OCI-LY1 (cell line): ENCODE results near the gene SH3BP5.

ENCODE experiments used
- H2AFZ ChIP-seq: fragments of 200-600 bp; sonication (generic), shearing (Covaris generic); 2 replicates; pipeline ENCODE4 v1.6.0; 2014; ENCODE audit warnings: antibody characterized with exemption, mild to moderate bottlenecking, low read length
- H3F3A ChIP-seq: fragments of 200-600 bp; sonication (generic), shearing (Covaris generic); 2 replicates; pipeline ENCODE4 v1.6.0; 2014; ENCODE audit warnings: mild to moderate bottlenecking, antibody characterized with exemption, low read length, moderate library complexity; ENCODE audit not compliant: insufficient read depth
- H3K27ac ChIP-seq: fragments of 200-600 bp; sonication (generic); 2 replicates; pipeline ENCODE4 v1.5.1; 2014; ENCODE audit warnings: low read length, mixed run types, mild to moderate bottlenecking, low read depth; ENCODE audit not compliant: poor library complexity, severe bottlenecking
- H3K27me3 ChIP-seq: fragments of 200-600 bp; sonication (generic); 2 replicates; pipeline ENCODE4 v1.6.0; 2014; ENCODE audit warnings: antibody characterized with exemption, mild to moderate bottlenecking, low read length, moderate library complexity; ENCODE audit not compliant: insufficient read depth
- H3K36me3 ChIP-seq: fragments of 200-600 bp; sonication (generic); 2 replicates; pipeline ENCODE4 v1.6.1; 2014; ENCODE audit warnings: mild to moderate bottlenecking, antibody characterized with exemption, low read length, moderate library complexity, mixed read lengths; ENCODE audit not compliant: insufficient read depth
- H3K4me1 ChIP-seq: fragments of 200-600 bp; sonication (generic); 2 replicates; pipeline ENCODE4 v1.5.1; 2014; ENCODE audit warnings: mild to moderate bottlenecking, low read length, moderate library complexity; ENCODE audit not compliant: insufficient read depth, severe bottlenecking
- H3K4me2 ChIP-seq: fragments of 200-600 bp; sonication (generic), shearing (Covaris generic); 2 replicates; pipeline ENCODE4 v1.6.1; 2014; ENCODE audit warnings: low read length
- H3K4me3 ChIP-seq: fragments of 200-600 bp; sonication (generic); 2 replicates; pipeline ENCODE4 v1.5.1; 2014; ENCODE audit warnings: low read length, low read depth, mild to moderate bottlenecking, mixed read lengths; ENCODE audit not compliant: poor library complexity, severe bottlenecking
- H3K79me2 ChIP-seq: fragments of 200-600 bp; shearing (Covaris generic); 2 replicates; pipeline ENCODE4 v1.6.1; 2016; ENCODE audit warnings: mixed run types, low read length, mixed read lengths; ENCODE audit not compliant: insufficient read depth
- H3K9ac ChIP-seq: fragments of 200-600 bp; sonication (generic), shearing (Covaris generic); 2 replicates; pipeline ENCODE4 v1.6.1; 2014; ENCODE audit warnings: mild to moderate bottlenecking, low read length, mixed read lengths
- H3K9me2 ChIP-seq: fragments of 200-600 bp; sonication (generic), shearing (Covaris generic); 2 replicates; pipeline ENCODE4 v1.6.1; 2014; ENCODE audit warnings: low read depth, mild to moderate bottlenecking, low read length, mixed read lengths
- H3K9me3 ChIP-seq: fragments of 200-600 bp; shearing (Covaris generic); 2 replicates; pipeline ENCODE4 v1.6.1; 2014; ENCODE audit warnings: low read length, mixed read lengths
- H4K20me1 ChIP-seq: fragments of 200-600 bp; sonication (generic), shearing (Covaris generic); 2 replicates; pipeline ENCODE4 v1.6.0; 2016; ENCODE audit warnings: mild to moderate bottlenecking, low read length; ENCODE audit not compliant: insufficient read depth
- EZH2 ChIP-seq: fragments of 200-600 bp; sonication (generic), shearing (Covaris generic); IDR thresholded peaks from 2 replicates; pipeline ENCODE4 v1.8.0; 2017; ENCODE audit warnings: borderline replicate concordance, mixed run types, mild to moderate bottlenecking, antibody characterized with exemption, low read length, moderate library complexity, mixed read lengths
- TF ChIP-seq, protein P1 (sequence below): fragments of 200-600 bp; sonication (generic), shearing (Covaris generic); IDR thresholded peaks from 2 replicates; pipeline ENCODE4 v1.5.1; 2017; ENCODE audit warnings: mild to moderate bottlenecking, antibody characterized with exemption, low read length, moderate library complexity, mixed read lengths

SH3BP5 gene

DNA sequence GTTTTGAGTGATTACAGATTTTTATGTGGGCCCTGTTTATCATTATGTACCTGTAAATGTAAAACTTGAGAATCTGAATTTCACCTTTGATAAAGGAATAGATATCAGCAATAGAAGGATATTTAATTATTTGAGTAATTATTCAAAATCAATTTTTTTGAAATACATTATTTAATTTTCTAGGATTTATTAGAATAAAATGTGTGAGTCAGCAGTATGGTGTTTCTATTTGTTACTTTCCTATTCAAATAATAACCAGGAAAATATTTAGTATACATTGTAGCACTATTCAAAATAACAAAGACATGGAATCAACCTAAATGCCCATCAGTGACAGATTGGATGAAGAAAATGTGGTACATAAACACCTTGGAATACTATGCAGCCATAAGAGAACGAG lies 104.2 kb downstream of the SH3BP5 start:
- Histone ChIP-seq H3K27me3 (no peaks in the 10 kb centered on the region), H3K79me2 (no peaks in the 10 kb centered on the region), H3K4me3 (no peak overlapping the region), H3K4me1 (no peaks in the 10 kb centered on the region), H3K9ac (no peak overlapping the region), H3K4me2 (no peak overlapping the region), H3K36me3 (peaks cover 46% of the 10 kb centered on the region), H2AFZ (no peak overlapping the region), H3K9me2 (no peaks in the 10 kb centered on the region), H3K27ac (no peak overlapping the region), H4K20me1 (no peaks in the 10 kb centered on the region), H3K9me3 (no peaks in the 10 kb centered on the region), H3F3A (no peaks in the 10 kb centered on the region)
- TF ChIP-seq, protein P1, sequence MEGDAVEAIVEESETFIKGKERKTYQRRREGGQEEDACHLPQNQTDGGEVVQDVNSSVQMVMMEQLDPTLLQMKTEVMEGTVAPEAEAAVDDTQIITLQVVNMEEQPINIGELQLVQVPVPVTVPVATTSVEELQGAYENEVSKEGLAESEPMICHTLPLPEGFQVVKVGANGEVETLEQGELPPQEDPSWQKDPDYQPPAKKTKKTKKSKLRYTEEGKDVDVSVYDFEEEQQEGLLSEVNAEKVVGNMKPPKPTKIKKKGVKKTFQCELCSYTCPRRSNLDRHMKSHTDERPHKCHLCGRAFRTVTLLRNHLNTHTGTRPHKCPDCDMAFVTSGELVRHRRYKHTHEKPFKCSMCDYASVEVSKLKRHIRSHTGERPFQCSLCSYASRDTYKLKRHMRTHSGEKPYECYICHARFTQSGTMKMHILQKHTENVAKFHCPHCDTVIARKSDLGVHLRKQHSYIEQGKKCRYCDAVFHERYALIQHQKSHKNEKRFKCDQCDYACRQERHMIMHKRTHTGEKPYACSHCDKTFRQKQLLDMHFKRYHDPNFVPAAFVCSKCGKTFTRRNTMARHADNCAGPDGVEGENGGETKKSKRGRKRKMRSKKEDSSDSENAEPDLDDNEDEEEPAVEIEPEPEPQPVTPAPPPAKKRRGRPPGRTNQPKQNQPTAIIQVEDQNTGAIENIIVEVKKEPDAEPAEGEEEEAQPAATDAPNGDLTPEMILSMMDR: no peak

GRCh38 chr3:15223685-15224572 lies 108.5 kb downstream of the SH3BP5 start:
- H3K9me3 ChIP-seq: no peaks in the 10 kb centered on the region
- H3K9me2 ChIP-seq: no peaks in the 10 kb centered on the region
- no peak overlapping the region for H3K9ac ChIP-seq
- no peaks in the 10 kb centered on the region for H3K79me2 ChIP-seq
- TF ChIP-seq, protein P1: no peak
- H3K4me3 ChIP-seq: no peak overlapping the region
- H3F3A ChIP-seq: no peaks in the 10 kb centered on the region
- H3K27me3 ChIP-seq: no peaks in the 10 kb centered on the region
- H3K27ac ChIP-seq: no peak overlapping the region
- no peak overlapping the region for H3K4me2 ChIP-seq
- peaks cover 49% of the 10 kb centered on the region for H3K36me3 ChIP-seq
- no peaks in the 10 kb centered on the region for H3K4me1 ChIP-seq
- H4K20me1 ChIP-seq: no peaks in the 10 kb centered on the region
- H2AFZ ChIP-seq: no peak overlapping the region

DNA sequence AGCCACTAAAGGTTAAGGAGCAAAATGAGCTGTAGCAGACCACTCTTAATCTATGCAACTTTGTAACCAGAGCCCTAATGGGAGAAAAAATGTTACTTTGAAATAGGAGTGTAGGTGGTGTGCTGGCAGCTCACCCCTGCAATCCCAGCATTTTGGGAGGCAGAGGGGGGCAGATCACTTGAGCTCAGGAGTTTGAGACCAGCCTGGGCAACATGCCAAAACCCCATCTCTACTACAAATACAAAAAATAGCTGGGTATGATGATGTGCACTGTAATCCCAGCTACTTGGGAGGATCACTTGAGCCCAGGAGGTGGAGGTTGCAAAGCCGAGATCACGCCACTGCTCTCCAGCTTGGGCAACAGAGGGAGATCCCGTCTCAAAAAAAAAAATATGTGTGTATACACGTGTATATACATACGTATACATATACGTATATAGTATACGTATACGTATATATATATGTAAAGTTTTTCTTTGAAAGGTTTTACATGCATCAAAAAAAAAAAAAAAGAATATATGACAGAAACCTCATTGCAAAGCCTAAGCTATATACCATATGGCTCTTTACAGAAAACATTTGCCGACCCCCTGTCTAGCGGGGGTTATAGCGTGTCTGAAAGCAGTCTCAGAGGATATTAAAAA lies 110.7 kb downstream of the SH3BP5 start:
- H3K79me2 ChIP-seq: no peaks in the 10 kb centered on the region
- no peaks in the 10 kb centered on the region for H4K20me1 ChIP-seq
- H3K27ac ChIP-seq: no peak overlapping the region
- no peaks in the 10 kb centered on the region for H3K9me3 ChIP-seq
- H3F3A ChIP-seq: no peaks in the 10 kb centered on the region
- H3K36me3 ChIP-seq: peaks cover 55% of the 10 kb centered on the region
- TF ChIP-seq EZH2: no peak
- TF ChIP-seq, protein P1: no peak
- no peak overlapping the region for H3K9ac ChIP-seq
- H3K4me2 ChIP-seq: no peak overlapping the region
- H3K27me3 ChIP-seq: no peaks in the 10 kb centered on the region
- peaks cover 5% of the 10 kb centered on the region for H3K4me1 ChIP-seq
- no peak overlapping the region for H3K4me3 ChIP-seq
- no peak overlapping the region for H2AFZ ChIP-seq
- no peaks in the 10 kb centered on the region for H3K9me2 ChIP-seq
